Esophagus squamous epithelium (tissue), 4 donors: ENCODE measurements around the gene GPR137C.

Experiments
- POLR2A ChIP-seq, 4 donors: fragments of 450-650 bp; IDR thresholded peaks; one replicate each; pipeline ENCODE4 v1.6.1; 2017; ENCODE audit warnings: antibody characterized with exemption in 4 of 4, mild to moderate bottlenecking in 4 of 4, moderate library complexity in 3 of 4
- TF ChIP-seq, protein P1 (sequence below), 6 experiments: fragments of 450-650 bp in 4 of 6; fragments of 200-600 bp in 2 of 6; sonication (generic) in 2 of 6; IDR thresholded peaks; one replicate each; pipeline ENCODE4 v1.5.1; 2016 to 2019; ENCODE audit warnings: antibody characterized with exemption in 6 of 6, mild to moderate bottlenecking in 4 of 6, moderate library complexity in 4 of 6

DNA sequence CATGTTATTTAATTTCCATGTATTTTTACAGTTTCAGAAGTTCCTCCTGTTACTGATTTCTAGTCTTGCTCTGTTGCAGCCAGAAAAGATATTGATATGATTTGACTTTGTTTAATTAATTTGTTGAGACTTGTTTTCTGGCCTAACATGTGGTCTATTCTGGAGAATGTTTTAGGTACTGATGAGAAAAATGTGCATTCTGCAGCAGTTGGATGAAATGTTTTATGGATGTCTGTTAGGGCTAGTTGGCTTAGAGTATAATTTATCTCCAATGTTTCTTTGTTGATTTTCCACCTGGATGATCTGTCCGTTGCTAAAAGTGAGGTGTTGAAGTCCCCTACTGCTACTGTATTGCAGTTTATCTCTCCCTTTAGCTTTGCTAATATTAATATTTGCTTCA, 54.4 kb downstream of the GPR137C start:
- TF ChIP-seq, protein P1, sequence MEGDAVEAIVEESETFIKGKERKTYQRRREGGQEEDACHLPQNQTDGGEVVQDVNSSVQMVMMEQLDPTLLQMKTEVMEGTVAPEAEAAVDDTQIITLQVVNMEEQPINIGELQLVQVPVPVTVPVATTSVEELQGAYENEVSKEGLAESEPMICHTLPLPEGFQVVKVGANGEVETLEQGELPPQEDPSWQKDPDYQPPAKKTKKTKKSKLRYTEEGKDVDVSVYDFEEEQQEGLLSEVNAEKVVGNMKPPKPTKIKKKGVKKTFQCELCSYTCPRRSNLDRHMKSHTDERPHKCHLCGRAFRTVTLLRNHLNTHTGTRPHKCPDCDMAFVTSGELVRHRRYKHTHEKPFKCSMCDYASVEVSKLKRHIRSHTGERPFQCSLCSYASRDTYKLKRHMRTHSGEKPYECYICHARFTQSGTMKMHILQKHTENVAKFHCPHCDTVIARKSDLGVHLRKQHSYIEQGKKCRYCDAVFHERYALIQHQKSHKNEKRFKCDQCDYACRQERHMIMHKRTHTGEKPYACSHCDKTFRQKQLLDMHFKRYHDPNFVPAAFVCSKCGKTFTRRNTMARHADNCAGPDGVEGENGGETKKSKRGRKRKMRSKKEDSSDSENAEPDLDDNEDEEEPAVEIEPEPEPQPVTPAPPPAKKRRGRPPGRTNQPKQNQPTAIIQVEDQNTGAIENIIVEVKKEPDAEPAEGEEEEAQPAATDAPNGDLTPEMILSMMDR (IDR thresholded peaks at IDR 0.05) = no peak
- TF ChIP-seq POLR2A (IDR thresholded peaks at IDR 0.05) = no peak
